ENCODE data around the gene COL23A1. TPM values are rescaled to one million over a fixed set of nuclear protein-coding genes. Genes with fewer than 3 reads are reported as not detected.

The COL23A1 gene
- total and polyA plus RNA-seq, 2 of the 8 experiments (the other 6 are each of a cell fraction or from before 2014, with no cell fraction given) = 3.1 to 4.7 TPM

- H3K4me2 ChIP-seq (ENCODE audit: insufficient read depth in 1 of 2, low read depth in 2 of 2, low read length in 2 of 2) = no peak overlapping the region
- TF ChIP-seq YY1 (IDR thresholded peaks at IDR 0.05; ENCODE audit: low read depth, low read length) (no peak), EGR1 (IDR thresholded peaks at IDR 0.05; ENCODE audit: borderline replicate concordance, low read depth, low read length) (no peak), GTF2F1 (IDR thresholded peaks at IDR 0.05; ENCODE audit: borderline replicate concordance, low read depth, low read length) (no peak), RBBP5 (IDR thresholded peaks at IDR 0.05; ENCODE audit: borderline replicate concordance, low read depth, low read length) (no peak), KDM5A (IDR thresholded peaks at IDR 0.05; ENCODE audit: low read length) (no peak), BCL11A (IDR thresholded peaks at IDR 0.05; ENCODE audit: low read depth in 2 of 2, low read length in 2 of 2) (no peak), BACH1 (IDR thresholded peaks at IDR 0.05; ENCODE audit: low read length) (no peak), TBP (IDR thresholded peaks at IDR 0.05; ENCODE audit: low read depth, low read length) (no peak), ASH2L (IDR thresholded peaks at IDR 0.05; ENCODE audit: low read length) (no peak), ATF3 (IDR thresholded peaks at IDR 0.05; ENCODE audit: insufficient read depth, low read depth, low read length) (no peak), SP1 (IDR thresholded peaks at IDR 0.05; ENCODE audit: low read depth, low read length) (no peak)
- TF ChIP-seq, protein P1, sequence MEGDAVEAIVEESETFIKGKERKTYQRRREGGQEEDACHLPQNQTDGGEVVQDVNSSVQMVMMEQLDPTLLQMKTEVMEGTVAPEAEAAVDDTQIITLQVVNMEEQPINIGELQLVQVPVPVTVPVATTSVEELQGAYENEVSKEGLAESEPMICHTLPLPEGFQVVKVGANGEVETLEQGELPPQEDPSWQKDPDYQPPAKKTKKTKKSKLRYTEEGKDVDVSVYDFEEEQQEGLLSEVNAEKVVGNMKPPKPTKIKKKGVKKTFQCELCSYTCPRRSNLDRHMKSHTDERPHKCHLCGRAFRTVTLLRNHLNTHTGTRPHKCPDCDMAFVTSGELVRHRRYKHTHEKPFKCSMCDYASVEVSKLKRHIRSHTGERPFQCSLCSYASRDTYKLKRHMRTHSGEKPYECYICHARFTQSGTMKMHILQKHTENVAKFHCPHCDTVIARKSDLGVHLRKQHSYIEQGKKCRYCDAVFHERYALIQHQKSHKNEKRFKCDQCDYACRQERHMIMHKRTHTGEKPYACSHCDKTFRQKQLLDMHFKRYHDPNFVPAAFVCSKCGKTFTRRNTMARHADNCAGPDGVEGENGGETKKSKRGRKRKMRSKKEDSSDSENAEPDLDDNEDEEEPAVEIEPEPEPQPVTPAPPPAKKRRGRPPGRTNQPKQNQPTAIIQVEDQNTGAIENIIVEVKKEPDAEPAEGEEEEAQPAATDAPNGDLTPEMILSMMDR (IDR thresholded peaks at IDR 0.05; ENCODE audit: control extremely low read depth in 1 of 3, insufficient read depth in 1 of 3, low read depth in 1 of 3, low read length in 3 of 3) = no peak
Measured at GRCh38 chr5:178265746-178266145, 324.4 kb downstream of the COL23A1 start.

More at GRCh38 chr5:178265746-178266145, 324.4 kb downstream of the COL23A1 start:
- Histone ChIP-seq H3K4me3 (ENCODE audit: extremely low read depth in 1 of 4, insufficient read depth in 2 of 4, low read depth in 3 of 4, low read length in 4 of 4) (no peak overlapping the region), H3K4me1 (replicated peaks in 1 of 4; ENCODE audit: control insufficient read depth in 3 of 4, insufficient read depth in 4 of 4, low read length in 3 of 4) (no peaks in the 10 kb centered on the region; a peak in 1 of 7 replicates), H2BK120ac (replicated peaks; ENCODE audit: low read depth, low read length) (no peak overlapping the region), H3K14ac (ENCODE audit: insufficient read length) (no peak overlapping the region), H3K79me2 (ENCODE audit: control insufficient read depth in 1 of 2, insufficient read depth in 2 of 2, low read length in 2 of 2) (no peaks in the 10 kb centered on the region), H3K79me1 (ENCODE audit: low read depth, low read length) (no peaks in the 10 kb centered on the region), H3K23me2 (ENCODE audit: low read depth, low read length) (peaks cover 6% of the 10 kb centered on the region; the same call in 1 of the 2 replicates), H3K36me3 (ENCODE audit: control insufficient read depth in 2 of 4, insufficient read depth in 4 of 4, low read length in 3 of 4) (no peaks in the 10 kb centered on the region), H4K8ac (ENCODE audit: extremely low read depth, insufficient read depth, low read length) (no peak overlapping the region), H3K27me3 (replicated peaks in 1 of 4; ENCODE audit: control insufficient read depth in 3 of 4, extremely low read depth in 1 of 4, insufficient read depth in 3 of 4, low read length in 3 of 4) (0 out of 7 replicates have a peak, but pooled peaks cover 0 to 2% (median 0%) of the 10 kb centered on the region in 4 experiments), H4K5ac (ENCODE audit: insufficient read length, low read depth, low read length) (no peak overlapping the region), H3K23ac (ENCODE audit: insufficient read length) (no peak overlapping the region), H3K56ac (replicated peaks; ENCODE audit: insufficient read length, low read depth, low read length) (no peak overlapping the region), H4K20me1 (replicated peaks in 1 of 2; ENCODE audit: control insufficient read depth in 1 of 2, insufficient read depth in 2 of 2, low read length in 2 of 2) (peaks cover 0 to 2% of the 10 kb centered on the region in 2 experiments), H2BK12ac (ENCODE audit: low read depth, low read length) (no peak overlapping the region), H2BK5ac (ENCODE audit: low read depth, low read length) (no peak overlapping the region), H3K4ac (replicated peaks; ENCODE audit: insufficient read length, low read depth, low read length) (no peak overlapping the region), H3K9ac (replicated peaks in 1 of 4; ENCODE audit: extremely low read depth in 1 of 4, low read depth in 3 of 4, low read length in 3 of 4) (no peak overlapping the region), H3K18ac (ENCODE audit: extremely low read depth, low read length) (no peak overlapping the region), H2BK15ac (ENCODE audit: low read length) (no peak overlapping the region), H3K9me3 (ENCODE audit: insufficient read depth in 2 of 2, low read depth in 1 of 2, low read length in 1 of 2) (no peaks in the 10 kb centered on the region), H2AK5ac (ENCODE audit: low read depth, low read length) (no peak overlapping the region), H2AFZ (ENCODE audit: low read length) (no peak overlapping the region), H3K27ac (ENCODE audit: low read depth, low read length) (no peak overlapping the region), H4K91ac (replicated peaks; ENCODE audit: insufficient read length, low read length) (no peak overlapping the region), H2BK20ac (ENCODE audit: low read length) (no peak overlapping the region)
- no peak for FAIRE-seq
- ChIA-PET CTCF (ENCODE audit: partially characterized antibody) (interaction anchor here (0.7 to 3.6 kb wide), 5 partner anchors 10 to 60 kb away, joined by 3 to 14 read pairs (median 3); no protein-coding TSS in a partner anchor), POLR2A (ENCODE audit: partially characterized antibody) (interaction anchor here (1.3 kb wide), 1 partner anchor 9 kb away, joined by 3 read pairs; no protein-coding TSS in a partner anchor)
- WGBS, 2 experiments (ENCODE audit: extremely low coverage in 1 of 2, insufficient coverage in 1 of 2, insufficient read length in 1 of 2, insufficient replicate concordance in 2 of 2, low coverage in 1 of 2, low lambda C conversion rate in 2 of 2, missing lambda C conversion rate in 1 of 2) = 95% methylated on average over 7 of the region's 7 CpGs; no CpG with 5 or more reads in 1 of the 2 experiments
- DNase-seq (ENCODE audit: low read depth in 1 of 2, low spot score in 2 of 2) = no peak

Measured in H1 (cell line).